OCI-LY3 (cell line): ENCODE results near the gene PPP1R14B.

Source experiments
- EZH2phosphoT487 ChIP-seq: fragments of 200-600 bp; shearing (Covaris generic); IDR thresholded peaks from 2 replicates; pipeline ENCODE4 v1.6.1; 2018; ENCODE audit warnings: antibody characterized with exemption, mixed run types, low read depth
- TF ChIP-seq, protein P1 (sequence below): fragments of 200-600, 300-600 bp; sonication (generic); IDR thresholded peaks from 2 replicates; pipeline ENCODE4 v1.5.1; 2014; ENCODE audit warnings: antibody characterized with exemption, low read length, low read depth

DNA sequence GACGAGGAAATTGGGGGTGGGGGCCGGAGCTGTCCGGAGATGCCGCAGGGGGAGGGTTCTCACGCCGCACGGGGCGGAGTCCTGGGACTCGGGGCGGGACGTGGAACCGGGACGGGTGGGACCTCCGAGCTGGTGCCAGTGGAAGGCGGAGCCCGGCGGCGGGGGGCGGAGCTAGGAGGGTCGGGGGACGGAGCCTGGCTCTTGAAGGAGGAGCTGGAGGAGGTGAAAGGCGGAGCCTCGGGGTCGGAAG is 5.6 kb downstream of the PPP1R14B start:
- TF ChIP-seq, protein P1, sequence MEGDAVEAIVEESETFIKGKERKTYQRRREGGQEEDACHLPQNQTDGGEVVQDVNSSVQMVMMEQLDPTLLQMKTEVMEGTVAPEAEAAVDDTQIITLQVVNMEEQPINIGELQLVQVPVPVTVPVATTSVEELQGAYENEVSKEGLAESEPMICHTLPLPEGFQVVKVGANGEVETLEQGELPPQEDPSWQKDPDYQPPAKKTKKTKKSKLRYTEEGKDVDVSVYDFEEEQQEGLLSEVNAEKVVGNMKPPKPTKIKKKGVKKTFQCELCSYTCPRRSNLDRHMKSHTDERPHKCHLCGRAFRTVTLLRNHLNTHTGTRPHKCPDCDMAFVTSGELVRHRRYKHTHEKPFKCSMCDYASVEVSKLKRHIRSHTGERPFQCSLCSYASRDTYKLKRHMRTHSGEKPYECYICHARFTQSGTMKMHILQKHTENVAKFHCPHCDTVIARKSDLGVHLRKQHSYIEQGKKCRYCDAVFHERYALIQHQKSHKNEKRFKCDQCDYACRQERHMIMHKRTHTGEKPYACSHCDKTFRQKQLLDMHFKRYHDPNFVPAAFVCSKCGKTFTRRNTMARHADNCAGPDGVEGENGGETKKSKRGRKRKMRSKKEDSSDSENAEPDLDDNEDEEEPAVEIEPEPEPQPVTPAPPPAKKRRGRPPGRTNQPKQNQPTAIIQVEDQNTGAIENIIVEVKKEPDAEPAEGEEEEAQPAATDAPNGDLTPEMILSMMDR: no peak
- no peak for TF ChIP-seq EZH2phosphoT487
